ENCODE results near the gene ZBTB24.

GRCh38 chr6:109474995-109475394 is 8.0 kb downstream of the ZBTB24 start:
- TF ChIP-seq CTCF (IDR thresholded peaks at IDR 0.05) (no peak), POLR2A (IDR thresholded peaks at IDR 0.05) (no peak)

Data from thyroid gland (tissue), 4 donors.